Stimulated activated CD4-positive, alpha-beta T cell treated with anti-CD3 and anti-CD28 coated beads, Interleukin-2, amount 100 ng/mL, for 48 hours (primary cell): Measurements from ENCODE around the gene ATF6.

ENCODE experiments used
- DNase-seq, 2 donors: peaks; one replicate each; pipeline ENCODE4 v3.0.0-alpha.2; 2020

ATF6 gene

DNA sequence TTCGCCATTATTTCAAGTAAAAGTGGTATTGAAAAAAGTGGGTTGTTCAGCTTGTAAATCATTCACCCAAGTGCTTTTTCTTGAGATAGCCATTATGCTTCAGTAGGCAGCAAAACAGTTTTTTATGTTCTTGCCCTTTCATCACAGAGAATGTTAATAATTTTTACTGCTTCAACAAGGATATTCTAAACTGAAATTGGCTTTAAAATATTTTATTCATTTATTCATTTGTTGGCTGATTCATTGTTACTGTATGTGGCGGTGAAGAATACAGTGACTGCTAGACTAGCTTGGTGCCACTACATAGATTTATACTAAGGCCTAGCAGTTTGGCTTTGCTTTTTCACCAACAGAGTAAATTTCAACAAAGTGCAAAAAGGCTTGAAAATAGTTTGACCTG lies 136.1 kb downstream of the ATF6 start:
- no peak for DNase-seq

- DNase-seq = no peak
Observed at GRCh38 chr1:161905269-161905884, 139.3 kb downstream of the ATF6 start.

DNA sequence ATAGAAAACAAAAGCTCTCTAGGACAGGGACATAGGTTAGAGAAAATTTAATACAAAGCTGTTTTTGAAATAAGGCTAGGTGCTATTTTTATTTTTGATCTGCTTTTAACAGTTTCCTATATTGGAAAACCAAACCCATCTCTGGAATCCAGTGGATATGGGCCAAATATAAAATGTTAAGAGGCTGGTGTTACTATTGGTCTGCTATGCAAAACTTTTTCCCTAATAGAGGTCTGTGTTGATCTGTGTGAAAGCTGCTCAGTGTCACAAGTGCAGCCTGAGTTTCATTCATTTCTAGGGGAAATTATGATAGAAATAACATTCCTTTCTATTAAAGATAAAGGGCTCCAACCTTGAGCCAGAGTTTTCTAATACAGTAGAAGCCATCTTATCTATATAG lies 141.1 kb downstream of the ATF6 start:
- DNase-seq = no peak

- DNase-seq = no peak
Observed at GRCh38 chr1:161908264-161908663, 142.1 kb downstream of the ATF6 start.

GRCh38 chr1:161910604-161911003 lies 144.5 kb downstream of the ATF6 start:
- no peak for DNase-seq

DNA sequence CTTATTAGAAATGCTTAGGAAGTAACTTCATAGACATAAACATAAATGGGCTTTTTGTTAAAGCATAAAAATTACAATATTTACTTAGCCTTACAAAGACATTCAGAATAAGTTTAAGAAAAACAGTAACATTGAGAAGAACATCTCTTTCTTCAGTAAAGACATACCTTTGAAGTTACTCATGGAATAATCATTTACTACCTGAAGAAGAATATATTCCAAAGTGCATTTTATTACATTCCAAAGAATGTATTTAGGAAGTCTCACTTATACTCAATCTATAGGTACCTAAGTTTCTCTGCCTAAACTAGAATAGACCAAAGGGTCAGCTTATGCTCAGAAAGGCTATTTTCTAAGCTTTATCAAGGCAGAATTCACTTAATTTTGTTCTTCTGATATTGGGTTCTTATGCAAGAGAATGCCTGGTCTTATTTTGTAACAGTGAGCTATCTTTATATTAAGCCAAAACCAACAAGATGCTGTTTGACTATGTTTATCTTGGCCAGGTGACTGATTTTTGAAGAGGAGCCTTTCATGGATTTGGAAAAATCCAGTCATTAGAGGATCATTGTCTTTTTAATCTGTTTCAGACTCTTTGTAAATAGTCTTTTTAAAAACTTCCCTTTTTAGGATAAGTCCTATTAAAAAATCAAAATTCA lies 147.5 kb downstream of the ATF6 start:
- no peak for DNase-seq

DNA sequence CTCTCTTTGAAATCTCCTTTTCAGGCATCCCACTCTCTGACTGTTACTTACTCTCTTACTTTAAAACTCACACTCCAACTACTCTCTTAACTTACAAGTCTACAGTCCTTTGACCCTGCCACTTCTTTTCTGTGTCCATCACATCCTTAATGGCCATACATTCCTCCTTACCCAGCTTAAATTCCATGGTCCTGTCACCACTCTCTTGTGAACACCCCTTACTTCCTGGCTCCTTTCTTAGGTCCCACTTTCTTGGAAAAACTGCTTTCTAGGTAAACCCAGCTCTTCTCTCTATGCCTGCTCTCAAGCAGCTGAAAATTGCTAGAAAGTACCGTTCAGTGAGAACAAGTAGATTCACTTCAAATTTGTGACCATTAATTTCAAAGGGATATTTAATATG lies 148.5 kb downstream of the ATF6 start:
- DNase-seq = no peak

- DNase-seq = peak in 1 of 2 donors; percentile 5
Observed at GRCh38 chr1:161915051-161915503, 149.0 kb downstream of the ATF6 start.

- DNase-seq = no peak
Observed at GRCh38 chr1:161915978-161916377, 149.9 kb downstream of the ATF6 start.

- no peak for DNase-seq
Observed at GRCh38 chr1:161919229-161919628, 153.1 kb downstream of the ATF6 start.

- DNase-seq = no peak
Observed at GRCh38 chr1:161921491-161921890, 155.4 kb downstream of the ATF6 start.

DNA sequence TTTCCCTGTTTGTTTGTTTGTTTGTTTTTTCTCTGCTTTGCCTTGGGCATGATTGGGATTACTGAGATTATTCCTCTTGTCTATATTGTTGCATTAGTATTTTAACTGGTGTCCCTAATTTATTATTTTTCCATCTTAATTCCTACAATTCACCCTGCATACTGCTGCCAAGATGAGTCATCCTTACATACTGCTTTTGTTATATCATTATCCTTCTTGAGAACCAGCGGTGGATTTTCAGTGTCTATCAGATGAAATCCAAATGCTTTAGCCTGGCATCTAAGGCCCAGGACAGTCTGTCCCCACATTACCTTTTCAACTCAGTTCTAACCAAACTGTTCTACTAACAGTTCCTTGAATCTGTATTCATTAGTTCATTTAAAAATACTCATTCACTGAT lies 155.9 kb downstream of the ATF6 start:
- DNase-seq = no peak

- no peak for DNase-seq
Observed at GRCh38 chr1:161928056-161928455, 161.9 kb downstream of the ATF6 start.

DNA sequence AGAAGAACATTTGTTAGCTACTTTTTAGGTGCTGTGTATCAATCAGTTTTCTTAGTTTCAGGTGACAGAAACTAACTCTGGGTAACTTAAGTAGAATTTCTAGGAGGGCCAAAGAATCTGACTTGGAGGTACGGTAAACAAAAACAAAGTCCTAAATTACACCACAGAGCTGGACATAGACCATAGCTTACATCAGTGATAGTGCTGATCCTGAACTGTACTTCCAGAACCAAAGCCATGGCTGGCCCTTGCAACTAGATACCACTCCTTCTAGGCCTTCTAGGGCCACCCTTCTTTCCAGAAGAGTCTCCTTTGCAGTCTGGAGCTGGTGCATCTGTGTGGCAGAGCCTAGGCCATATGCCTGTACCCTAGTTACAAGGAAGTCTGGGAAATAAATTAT lies 163.0 kb downstream of the ATF6 start:
- DNase-seq = no peak

DNA sequence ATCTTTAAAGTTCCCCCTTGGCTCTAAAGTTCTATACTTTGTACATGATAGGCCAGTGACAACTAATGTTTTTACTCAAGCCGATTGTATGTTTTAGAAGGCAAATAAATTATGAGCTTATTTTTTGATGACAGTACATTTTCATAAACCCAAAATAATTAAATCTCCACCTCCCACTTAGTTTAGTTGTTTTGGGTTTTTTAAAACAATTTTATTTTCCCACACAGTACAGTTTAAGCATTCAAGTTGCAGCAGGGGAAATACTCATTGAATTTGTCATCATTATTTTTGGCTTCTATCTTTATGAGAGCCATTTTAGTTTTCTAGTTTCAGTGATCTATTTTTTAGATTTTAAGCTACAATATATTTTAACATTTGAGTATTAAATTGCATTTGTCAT lies 163.9 kb downstream of the ATF6 start:
- no peak for DNase-seq

- no peak for DNase-seq
Observed at GRCh38 chr1:161932668-161933067, 166.5 kb downstream of the ATF6 start.

DNA sequence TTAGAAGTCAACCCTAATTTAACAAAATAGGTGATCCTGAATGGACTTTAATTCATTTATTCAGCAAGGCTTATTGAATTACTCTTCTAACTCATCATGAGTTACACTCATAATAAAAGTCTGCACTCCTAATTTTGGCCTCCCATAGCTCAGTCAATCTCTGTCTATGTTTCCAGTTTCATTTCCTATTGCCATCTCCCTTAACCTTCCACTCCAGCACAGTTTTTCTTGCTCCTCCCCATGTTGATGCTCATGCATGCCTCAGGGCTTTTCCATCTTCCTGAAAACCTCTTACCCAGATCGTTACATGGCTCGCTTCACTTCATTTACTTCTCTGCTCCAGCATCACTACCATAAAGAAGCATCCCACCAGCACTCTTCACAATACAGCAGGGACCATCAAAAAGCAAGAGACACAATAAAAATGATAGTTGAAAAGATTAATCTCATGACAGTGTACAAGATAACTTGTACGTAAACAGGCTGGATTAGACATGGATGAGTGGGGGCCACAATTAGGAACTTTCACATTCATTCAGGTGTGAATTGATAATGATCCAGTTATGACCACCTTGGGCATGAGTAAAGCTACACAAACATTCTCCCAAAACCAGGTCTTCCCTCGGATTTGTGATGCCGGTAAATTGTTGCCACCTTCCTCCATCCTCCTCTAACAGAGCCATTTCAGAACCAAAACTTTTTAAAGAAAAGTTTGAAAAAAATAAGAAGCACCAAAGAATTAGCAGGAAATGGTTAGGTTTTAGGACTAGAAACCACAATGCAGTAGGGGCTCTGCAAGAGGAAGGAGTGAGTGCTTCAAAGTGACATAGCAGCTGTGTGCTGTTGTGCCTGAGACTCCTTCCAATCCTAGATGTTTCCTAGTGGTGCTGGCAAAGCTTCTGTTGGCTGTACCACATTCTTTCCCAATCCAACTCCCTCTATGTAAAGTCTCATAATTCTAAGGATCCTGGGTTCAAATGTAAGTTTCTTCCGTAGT lies 167.8 kb downstream of the ATF6 start:
- no peak for DNase-seq

- no peak for DNase-seq
Observed at GRCh38 chr1:161935264-161935663, 169.1 kb downstream of the ATF6 start.

DNA sequence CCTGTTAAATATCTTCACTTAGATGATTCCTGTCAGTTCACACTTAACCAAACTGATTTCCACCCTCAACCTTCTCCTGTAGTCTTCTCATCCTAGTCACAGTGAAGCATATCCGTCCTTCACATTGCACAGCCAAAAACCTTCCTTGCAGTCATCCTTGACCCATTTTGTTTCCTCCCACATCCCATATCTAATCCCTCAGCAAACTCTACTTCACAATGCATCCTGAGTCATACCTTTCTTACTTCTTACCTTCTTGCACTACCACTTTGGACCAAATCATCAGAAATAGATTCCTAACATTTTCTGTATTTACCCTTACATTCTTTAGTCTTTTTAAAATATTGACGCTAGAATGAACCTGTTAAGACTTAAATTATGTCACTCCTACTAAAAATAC lies 170.7 kb downstream of the ATF6 start:
- DNase-seq = no peak

DNA sequence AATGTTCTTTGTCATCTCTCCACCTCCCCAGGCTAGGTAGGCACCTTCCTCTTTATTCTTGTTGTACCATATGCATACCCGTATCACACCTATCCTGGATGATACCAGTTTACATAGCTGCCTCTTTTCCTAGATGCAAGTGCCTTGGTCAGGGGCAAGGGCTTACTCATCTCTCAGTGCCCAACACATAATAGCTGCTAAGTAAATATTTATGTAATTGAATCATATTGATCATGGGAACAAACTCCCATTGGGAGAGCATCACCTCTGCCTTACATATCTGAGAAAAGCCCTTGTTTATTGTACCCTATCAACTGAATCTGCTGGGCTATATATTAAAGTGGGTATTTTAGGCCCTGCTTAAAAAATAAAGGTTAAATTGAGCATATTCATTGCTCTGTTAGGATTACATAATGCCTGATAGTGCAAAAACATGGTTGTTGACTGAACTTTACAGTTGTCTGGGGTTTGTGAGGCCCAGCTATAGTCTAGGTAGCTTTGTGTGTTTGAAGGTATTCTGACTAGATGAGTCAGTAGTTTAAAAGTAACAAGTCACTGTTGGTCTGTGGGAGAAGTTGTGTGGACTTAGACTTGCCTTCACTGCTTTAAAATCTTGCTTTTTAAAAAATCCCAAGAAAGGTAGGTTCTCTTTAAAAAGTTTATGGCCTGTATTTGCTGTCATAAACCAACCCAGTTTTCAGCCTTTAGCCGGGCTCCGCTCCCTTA lies 174.9 kb downstream of the ATF6 start:
- DNase-seq = no peak

- no peak for DNase-seq
Observed at GRCh38 chr1:161941726-161942436, 175.8 kb downstream of the ATF6 start.

DNA sequence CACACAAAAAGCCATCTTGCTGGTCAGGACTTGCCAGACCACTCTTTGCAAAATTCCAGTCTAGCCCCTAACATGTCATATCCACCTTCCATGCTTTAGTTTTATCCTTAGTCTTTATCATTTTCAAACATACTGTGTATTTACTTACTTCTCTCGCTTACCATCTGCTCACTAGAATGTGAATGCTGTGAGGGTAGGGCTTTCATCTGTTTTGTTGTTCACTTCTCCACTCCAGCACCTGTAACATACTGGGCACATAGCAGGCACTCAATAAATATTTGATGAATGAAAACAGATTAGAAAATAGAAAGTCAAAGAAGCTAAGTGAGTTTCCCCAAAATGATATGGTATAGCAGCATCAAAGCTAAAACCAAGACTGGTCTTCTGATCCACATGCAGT lies 177.6 kb downstream of the ATF6 start:
- DNase-seq = no peak
